HG03442 (cell line): ENCODE measurements around the gene ZBTB11.
"Not testable (repeated sequence)": the region's sequence is repeated elsewhere in the genome, so short reads cannot be mapped to it uniquely, and the experiment has no call there.

Experiments
- ATAC-seq: cut with Tn5 transposase; IDR thresholded peaks from one replicate; pipeline ENCODE4 v1.9.1; 2021; ENCODE audit warnings: mild to moderate bottlenecking, moderate library complexity; ENCODE audit not compliant: unreplicated experiment

The ZBTB11 gene

GRCh38 chr3:101646726-101647125, 30.2 kb downstream of the ZBTB11 start:
- no peak for ATAC-seq

GRCh38 chr3:101643861-101644613, 32.9 kb downstream of the ZBTB11 start:
- ATAC-seq: no peak

GRCh38 chr3:101643009-101643844, 33.7 kb downstream of the ZBTB11 start:
- no peak for ATAC-seq

GRCh38 chr3:101642441-101642840, 34.5 kb downstream of the ZBTB11 start:
- ATAC-seq: no peak

GRCh38 chr3:101641397-101642115, 35.4 kb downstream of the ZBTB11 start:
- ATAC-seq: not testable (repeated sequence)

- ATAC-seq: no peak
Observed at GRCh38 chr3:101640256-101640655, 36.7 kb downstream of the ZBTB11 start.

- ATAC-seq: no peak
Observed at GRCh38 chr3:101639280-101639963, 37.5 kb downstream of the ZBTB11 start.

- ATAC-seq: no peak
Observed at GRCh38 chr3:101638261-101638745, 38.6 kb downstream of the ZBTB11 start.

GRCh38 chr3:101637451-101637850, 39.5 kb downstream of the ZBTB11 start:
- ATAC-seq: no peak

GRCh38 chr3:101635954-101636798, 40.8 kb downstream of the ZBTB11 start:
- ATAC-seq: peak; percentile 94

GRCh38 chr3:101635345-101635744, 41.6 kb downstream of the ZBTB11 start:
- no peak for ATAC-seq

- no peak for ATAC-seq
Observed at GRCh38 chr3:101634591-101635196, 42.2 kb downstream of the ZBTB11 start.

- no peak for ATAC-seq
Observed at GRCh38 chr3:101633186-101633585, 43.7 kb downstream of the ZBTB11 start.

GRCh38 chr3:101632586-101632985, 44.3 kb downstream of the ZBTB11 start:
- no peak for ATAC-seq

- not testable (repeated sequence) for ATAC-seq
Observed at GRCh38 chr3:101631959-101632358, 45.0 kb downstream of the ZBTB11 start.

- ATAC-seq: no peak
Observed at GRCh38 chr3:101631098-101631796, 45.7 kb downstream of the ZBTB11 start.

- no peak for ATAC-seq
Observed at GRCh38 chr3:101629219-101629618, 47.7 kb downstream of the ZBTB11 start.

- no peak for ATAC-seq
Observed at GRCh38 chr3:101625879-101626278, 51.1 kb downstream of the ZBTB11 start.

- ATAC-seq: no peak
Observed at GRCh38 chr3:101624857-101625256, 52.1 kb downstream of the ZBTB11 start.
